Islet precursor cell (in vitro differentiated cells): ENCODE measurements around the gene FGF14.
"Not testable (repeated sequence)": the region's sequence is repeated elsewhere in the genome, so short reads cannot be mapped to it uniquely, and the experiment has no call there.

Experiments
- DNase-seq: peaks from one replicate; pipeline ENCODE4 v3.0.0-alpha.2; 2018

The FGF14 gene

GRCh38 chr13:101837778-101838177 is 564.1 kb downstream of the FGF14 start:
- DNase-seq, result not testable (repeated sequence)

GRCh38 chr13:101837288-101837687 is 564.6 kb downstream of the FGF14 start:
- no peak for DNase-seq

DNA sequence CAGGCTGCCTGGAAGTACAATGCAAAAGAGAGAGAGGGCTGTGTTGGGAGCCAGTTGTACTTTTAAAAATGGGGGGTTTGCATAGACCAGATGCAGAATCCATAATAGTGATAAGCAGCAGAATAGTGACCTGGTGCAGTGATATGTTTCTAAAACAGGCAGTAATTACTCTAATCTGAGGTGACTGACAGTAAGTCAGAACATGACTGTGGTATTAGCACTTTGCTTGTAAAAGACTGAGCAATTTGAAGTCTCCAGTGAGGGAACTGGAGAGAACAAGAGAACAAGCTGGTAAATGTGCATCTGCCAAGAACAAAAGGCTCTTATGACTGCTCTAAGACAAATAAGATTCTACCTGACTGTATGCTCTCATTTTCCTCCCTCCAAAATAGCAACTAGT is 565.9 kb downstream of the FGF14 start:
- DNase-seq, result no peak

DNA sequence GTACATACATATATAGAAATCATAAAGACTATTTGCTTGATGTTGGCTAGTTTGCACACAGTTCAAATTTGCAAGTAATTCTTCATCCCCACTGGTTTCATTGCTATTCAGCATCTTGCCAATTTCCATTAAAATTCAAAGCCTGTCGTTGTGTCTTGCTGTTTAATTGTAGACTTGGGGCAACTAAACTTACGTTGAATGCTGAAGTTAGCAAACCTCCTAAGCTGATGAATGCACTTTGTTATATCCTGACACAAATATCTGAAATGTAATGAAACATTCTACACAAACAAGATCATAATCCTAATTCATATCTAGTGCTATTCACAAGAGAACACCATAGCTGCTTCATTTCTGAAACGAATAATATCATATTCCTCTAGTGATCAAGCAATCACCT is 568.2 kb downstream of the FGF14 start:
- DNase-seq, result no peak

- no peak for DNase-seq
Measured at GRCh38 chr13:101830035-101830434, 571.8 kb downstream of the FGF14 start.

DNA sequence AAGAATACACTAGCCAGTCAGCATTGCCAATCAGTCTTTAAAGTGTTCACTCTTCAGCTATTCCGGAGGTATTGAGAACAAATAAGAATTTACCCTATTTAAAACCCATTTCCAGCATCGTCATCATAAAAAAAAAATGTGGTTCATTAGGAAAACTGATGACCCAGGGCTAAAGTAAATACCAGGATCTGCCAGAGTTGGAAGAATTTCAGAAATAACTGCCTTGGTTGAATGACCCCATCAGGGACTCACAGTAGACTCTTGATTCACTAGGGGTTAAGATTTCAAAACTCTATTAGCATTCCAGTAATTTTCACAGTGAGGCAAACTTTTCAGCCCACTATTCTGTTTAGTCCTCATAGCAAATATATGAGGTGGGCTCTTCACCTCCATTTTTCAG is 572.4 kb downstream of the FGF14 start:
- DNase-seq, result no peak

GRCh38 chr13:101828119-101828518 is 573.7 kb downstream of the FGF14 start:
- no peak for DNase-seq

DNA sequence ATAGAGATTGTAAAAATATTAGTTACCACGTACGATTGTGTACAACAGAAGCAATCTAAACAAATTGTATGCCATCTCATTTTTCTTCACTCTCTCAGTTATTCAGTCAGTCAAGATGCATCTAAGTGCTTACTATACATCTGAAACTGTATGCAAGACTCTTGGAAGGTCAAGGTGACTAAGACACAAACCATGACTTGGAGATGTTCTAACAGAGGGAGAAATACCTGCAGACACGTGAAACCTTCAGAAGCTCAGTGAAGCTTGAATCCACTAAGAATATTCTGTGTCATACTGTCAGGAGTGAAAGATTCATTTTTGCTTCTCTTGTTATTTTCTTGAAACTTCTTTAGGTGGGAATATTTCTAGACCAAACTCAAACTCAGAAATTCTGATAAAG is 584.0 kb downstream of the FGF14 start:
- no peak for DNase-seq

DNA sequence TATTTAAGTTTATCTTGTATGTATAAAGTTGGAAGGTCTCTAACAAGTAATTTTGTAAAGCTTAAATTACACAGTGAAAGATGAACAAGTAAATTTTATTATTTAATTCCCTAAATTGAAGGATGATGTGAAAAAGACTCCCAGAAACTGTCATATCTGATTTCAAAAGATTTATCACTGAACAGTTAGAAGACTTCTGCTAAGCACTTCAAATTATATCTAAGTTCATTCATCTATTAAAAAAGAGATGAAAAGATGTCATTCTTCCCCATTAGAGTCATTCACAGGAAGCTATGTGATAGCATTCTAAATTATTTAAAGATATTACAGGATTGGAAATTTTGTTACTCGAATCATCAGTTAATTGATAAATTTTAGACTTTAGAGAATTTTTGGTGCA is 590.0 kb downstream of the FGF14 start:
- no peak for DNase-seq

GRCh38 chr13:101811284-101811839 is 590.5 kb downstream of the FGF14 start:
- DNase-seq, result no peak

GRCh38 chr13:101799196-101799595 is 602.7 kb downstream of the FGF14 start:
- no peak for DNase-seq

DNA sequence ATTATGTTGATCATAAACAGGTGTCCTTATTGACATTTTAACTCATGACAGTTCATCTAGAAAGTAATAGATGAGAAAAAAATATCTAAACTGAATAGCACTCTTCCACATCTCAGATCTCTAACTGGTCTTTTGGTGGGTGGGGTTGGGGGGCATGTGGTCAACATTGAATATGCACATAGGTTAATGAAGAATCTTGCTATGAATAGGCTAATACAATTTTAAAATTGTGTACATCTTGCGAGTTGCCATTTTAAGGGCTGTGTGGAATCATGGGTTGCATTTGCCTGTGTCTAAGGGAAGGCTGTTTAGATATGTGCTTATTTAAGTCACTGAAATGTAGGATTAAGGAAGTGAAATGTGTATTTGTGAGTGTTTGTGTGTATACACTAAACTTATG is 603.4 kb downstream of the FGF14 start:
- DNase-seq, result no peak

DNA sequence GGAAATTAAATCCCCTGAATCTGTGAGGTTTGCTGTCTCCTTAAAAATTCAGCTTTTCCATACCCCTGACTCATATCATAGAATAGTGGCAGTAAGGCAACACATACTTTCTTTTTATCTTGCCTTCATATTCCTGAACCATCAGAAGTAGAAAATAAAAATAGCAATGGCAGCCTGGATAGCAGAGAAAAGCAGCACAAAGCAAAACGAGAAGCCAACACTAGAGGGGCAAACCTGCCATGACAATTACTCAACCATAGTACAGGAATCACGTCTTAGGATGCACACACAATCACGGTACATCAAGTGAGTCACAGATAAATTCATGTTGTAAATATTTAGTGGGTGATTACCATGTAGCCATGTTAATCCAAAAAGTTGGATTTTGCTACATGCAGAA is 606.4 kb downstream of the FGF14 start:
- no peak for DNase-seq

DNA sequence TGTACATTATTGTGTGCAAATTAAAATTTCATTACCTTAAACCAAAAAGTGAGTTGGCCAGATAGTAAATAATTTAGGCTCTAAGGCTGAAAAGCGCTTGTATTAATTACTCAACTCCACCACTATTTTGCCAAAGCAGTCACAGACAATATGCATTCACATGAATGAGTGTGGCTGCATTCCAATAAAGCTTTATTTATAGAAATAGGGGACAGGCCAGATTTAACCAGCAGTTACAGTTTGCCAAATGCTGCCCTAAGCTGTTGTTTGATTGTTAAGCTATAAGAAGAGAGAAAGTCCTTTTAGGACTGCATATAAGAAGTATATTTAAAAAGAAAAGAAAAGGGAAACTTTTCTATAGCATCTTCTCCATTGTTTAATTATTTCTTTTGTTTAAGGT is 606.8 kb downstream of the FGF14 start:
- no peak for DNase-seq

GRCh38 chr13:101792189-101792588 is 609.7 kb downstream of the FGF14 start:
- no peak for DNase-seq

- peak; percentile 77 for DNase-seq
Measured at GRCh38 chr13:101785858-101786257, 616.0 kb downstream of the FGF14 start.

DNA sequence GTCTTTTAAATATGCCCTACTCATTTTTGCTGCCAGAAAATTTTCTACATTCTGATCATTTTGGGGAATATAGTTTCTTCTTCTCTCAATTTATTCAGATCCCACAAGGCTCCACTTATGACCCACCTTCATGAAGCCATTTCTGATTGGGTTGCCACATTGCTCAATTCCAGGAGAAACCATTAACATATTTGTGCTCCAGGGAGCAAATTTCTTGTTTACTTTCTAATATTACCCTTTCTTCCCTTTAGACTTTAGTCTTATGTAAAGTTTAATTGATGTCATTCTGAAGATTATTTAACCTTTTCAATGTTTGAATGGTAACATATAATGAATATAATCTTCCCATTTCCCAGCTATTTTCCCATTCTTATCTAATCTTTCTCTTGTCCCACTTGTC is 617.5 kb downstream of the FGF14 start:
- no peak for DNase-seq

DNA sequence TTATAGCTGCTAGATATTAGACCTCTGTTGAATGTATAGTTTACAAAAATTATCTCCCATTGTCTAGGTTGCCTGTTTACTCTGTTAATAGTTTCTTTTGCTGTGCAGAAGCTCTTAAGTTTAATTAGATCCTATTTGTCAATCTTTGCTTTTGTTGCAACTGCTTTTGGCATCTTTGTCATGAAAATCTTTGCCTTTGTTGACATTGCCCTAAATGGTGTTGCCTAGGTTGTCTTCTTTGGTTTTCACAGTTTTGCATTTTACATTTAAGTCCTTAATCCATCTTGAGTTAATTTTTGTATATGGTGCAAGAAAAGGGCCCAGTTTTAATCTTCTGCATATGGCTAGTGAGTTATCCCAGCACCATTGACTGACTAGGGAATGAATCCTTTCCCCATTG is 618.3 kb downstream of the FGF14 start:
- DNase-seq, result no peak

GRCh38 chr13:101780211-101780610 is 621.6 kb downstream of the FGF14 start:
- no peak for DNase-seq

DNA sequence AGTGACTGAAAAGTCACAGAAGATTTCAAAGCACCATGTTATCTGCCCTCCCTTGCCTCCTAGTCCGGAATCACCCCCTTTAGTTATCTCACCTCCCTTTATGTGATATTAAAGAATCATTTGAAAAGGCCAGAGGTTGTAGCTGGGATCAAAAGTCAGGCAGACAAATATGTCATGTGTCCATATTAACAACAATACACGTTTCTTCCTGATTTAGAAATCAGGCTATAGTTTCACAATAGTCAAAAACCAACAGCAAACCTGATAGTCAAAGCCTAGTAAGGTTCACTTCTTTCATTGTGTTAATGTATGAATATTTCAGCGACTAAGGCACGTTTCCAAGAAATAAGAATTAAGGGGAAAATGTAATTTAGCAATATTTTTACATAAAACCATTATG is 622.7 kb downstream of the FGF14 start:
- DNase-seq, result no peak

DNA sequence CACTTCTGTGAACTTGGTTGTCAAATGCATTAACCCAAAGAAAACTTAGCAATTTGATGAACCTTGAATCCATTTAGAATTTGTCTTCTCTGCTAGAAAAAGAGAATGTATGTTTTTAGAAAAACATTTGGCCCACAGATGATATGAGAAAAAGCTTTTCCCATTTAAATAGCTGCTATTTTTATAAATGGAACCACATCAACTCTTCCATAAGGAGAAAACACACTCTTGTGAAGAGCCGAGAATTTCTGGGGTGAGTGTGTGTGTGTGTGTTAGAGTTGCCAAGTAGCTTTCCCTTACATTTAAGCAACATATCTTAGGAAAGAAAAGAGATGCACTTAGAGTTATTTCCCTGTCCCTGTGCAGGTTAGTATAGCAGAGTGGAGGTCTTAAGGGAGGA is 626.6 kb downstream of the FGF14 start:
- no peak for DNase-seq

GRCh38 chr13:101774393-101774792 is 627.5 kb downstream of the FGF14 start:
- no peak for DNase-seq

GRCh38 chr13:101773062-101773461 is 628.8 kb downstream of the FGF14 start:
- DNase-seq, result no peak

GRCh38 chr13:101767131-101767530 is 634.7 kb downstream of the FGF14 start:
- DNase-seq, result no peak

GRCh38 chr13:101763191-101763590 is 638.7 kb downstream of the FGF14 start:
- DNase-seq, result peak; percentile 49
